ENCODE measurements around the gene FSTL4.
"Not testable (repeated sequence)": the region's sequence is repeated elsewhere in the genome, so short reads cannot be mapped to it uniquely, and the experiment has no call there.

The FSTL4 gene

DNA sequence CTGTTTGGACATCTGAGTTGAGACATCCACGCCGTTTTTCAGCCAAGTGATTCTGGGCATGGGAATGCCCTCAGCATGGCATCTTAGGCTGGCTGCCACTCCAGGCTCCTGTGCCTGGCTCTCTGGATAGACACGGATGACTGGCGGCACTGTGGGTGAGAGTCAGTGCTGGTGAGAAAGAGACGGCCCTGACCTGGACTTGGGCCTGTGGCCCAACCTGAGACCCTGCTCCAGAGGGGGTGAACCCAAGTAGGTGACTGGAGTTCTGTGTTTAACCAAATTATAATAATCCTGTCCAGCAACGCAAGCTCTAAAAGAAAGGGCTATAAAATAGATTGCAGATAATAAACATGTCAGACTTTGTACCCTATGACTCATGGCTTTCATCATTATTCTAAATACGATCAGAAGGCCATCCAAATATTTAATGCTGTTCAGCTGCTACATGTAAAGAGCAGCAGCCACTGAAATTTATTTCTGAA lies 386.6 kb downstream of the FSTL4 start:
- no peaks in the 10 kb centered on the region for H3K36me3 Mint-ChIP-seq (ENCODE audit: low read depth)
- H3K9me3 Mint-ChIP-seq = no peaks in the 10 kb centered on the region
- no peaks in the 10 kb centered on the region for H3K4me1 Mint-ChIP-seq (ENCODE audit: low read depth)
- no peak overlapping the region for H3K4me3 Mint-ChIP-seq
- H3K27me3 Mint-ChIP-seq = no peaks in the 10 kb centered on the region
- DNase-seq = no peak
- no peak overlapping the region for H3K27ac Mint-ChIP-seq

DNA sequence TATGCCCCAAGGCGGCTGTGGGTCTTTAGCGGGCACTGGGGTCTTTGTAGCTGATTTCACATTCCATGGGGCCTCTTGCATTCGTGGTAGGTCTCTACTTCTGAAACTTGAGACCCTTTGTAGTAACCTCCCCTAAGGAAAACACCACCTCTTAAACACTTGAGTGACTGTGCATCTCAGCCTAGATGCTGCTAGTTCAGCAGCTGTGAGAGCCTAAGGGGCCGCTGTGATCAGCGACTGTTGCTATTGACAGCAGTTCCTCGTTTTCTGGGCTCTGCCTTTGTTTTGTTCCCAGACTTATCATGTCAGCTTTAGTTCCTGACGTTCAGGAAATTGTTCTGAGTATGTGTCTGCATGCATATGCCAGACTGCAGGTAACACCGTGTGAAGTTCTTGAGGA lies 389.4 kb downstream of the FSTL4 start:
- H3K9me3 Mint-ChIP-seq = no peaks in the 10 kb centered on the region
- no peaks in the 10 kb centered on the region for H3K27me3 Mint-ChIP-seq
- no peaks in the 10 kb centered on the region for H3K4me1 Mint-ChIP-seq (ENCODE audit: low read depth)
- no peak overlapping the region for H3K27ac Mint-ChIP-seq
- H3K4me3 Mint-ChIP-seq = no peak overlapping the region
- DNase-seq = no peak
- no peaks in the 10 kb centered on the region for H3K36me3 Mint-ChIP-seq (ENCODE audit: low read depth)

DNA sequence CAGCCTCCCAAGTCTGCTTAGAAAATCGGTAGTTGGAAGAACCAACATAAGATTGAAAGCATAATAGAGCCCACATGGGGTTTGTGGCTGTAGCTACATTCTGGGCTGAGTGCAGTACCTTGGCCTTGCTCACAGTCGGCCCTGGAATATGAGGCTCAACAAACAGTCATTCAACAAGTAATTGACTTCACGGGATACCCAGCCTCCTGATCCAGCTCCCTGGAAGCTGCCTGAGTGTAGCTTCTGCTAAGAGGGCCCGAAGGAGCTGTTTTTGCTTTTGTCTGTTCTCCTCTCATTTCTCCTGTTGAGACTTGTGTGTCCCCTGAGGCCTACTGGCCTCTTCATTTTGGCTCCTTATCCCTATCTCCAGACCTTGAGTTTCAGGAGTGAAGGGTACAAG lies 389.8 kb downstream of the FSTL4 start:
- Mint-ChIP-seq H3K36me3 (ENCODE audit: low read depth) (no peaks in the 10 kb centered on the region), H3K4me3 (no peak overlapping the region), H3K27ac (no peak overlapping the region), H3K4me1 (ENCODE audit: low read depth) (no peaks in the 10 kb centered on the region), H3K27me3 (no peaks in the 10 kb centered on the region), H3K9me3 (no peaks in the 10 kb centered on the region)
- DNase-seq = no peak

DNA sequence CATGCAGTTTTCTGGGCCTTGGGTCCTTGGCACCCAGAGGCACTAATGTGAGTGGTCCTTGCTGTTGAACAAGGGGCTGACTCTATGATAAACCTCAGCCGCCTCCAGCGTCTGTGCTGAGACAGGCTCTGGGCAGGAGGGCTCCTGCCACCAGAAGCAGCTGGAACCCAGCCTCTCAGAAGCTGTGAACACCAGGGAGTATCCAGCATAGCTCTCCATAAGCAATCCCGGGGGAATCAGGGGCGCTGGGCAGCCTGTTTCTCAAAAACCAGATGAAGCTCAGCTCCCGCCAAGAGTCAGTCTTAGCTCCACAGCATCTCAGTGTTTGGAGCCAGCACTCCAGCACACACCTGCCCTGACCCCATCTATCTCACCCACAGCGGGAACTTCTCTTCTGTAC lies 390.3 kb downstream of the FSTL4 start:
- DNase-seq = no peak
- no peak overlapping the region for H3K27ac Mint-ChIP-seq
- H3K4me1 Mint-ChIP-seq (ENCODE audit: low read depth) = no peaks in the 10 kb centered on the region
- no peaks in the 10 kb centered on the region for H3K9me3 Mint-ChIP-seq
- no peaks in the 10 kb centered on the region for H3K36me3 Mint-ChIP-seq (ENCODE audit: low read depth)
- H3K27me3 Mint-ChIP-seq = no peaks in the 10 kb centered on the region
- H3K4me3 Mint-ChIP-seq = no peak overlapping the region

DNA sequence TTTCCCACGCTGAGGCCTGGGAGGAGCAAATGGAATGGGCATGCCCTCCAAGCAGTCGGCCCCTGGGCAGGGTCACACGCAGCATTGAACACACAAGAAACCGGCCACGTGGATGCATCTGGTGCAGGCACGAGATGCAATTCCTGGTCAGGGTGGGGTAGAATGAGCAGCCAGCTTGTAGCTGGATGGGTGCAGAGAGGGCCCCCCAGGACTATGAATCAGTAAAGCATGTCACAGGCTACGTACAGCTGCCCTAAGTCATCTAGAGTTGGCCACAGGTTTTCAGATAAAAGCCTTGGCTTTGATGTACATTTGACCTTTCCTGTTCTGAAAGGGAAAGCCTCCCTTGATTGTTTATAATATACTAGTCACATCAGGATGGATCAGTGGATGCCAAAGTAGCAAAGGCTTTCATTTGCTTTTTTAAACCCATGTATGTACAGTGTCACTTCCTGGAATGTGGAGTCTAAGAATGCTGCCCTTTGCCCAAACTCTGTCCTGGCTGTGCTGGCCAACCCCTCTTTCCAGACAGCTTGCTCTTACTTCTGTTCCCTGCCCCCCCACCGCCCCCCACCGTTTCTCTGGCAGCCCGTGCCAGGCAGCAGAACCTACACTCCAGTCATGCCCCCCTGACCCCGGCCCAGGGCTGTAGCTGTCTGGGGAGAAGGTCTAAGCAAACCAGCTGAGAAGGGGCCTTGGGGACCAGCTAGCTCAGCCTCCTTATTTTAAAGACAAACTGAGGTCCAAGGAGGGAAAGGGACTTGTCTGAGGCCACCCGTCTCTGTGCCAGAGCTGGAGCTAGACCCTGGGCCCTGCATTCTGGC lies 391.3 kb downstream of the FSTL4 start:
- H3K4me3 Mint-ChIP-seq = no peak overlapping the region
- no peaks in the 10 kb centered on the region for H3K4me1 Mint-ChIP-seq (ENCODE audit: low read depth)
- H3K9me3 Mint-ChIP-seq = no peaks in the 10 kb centered on the region
- no peak for DNase-seq
- no peak overlapping the region for H3K27ac Mint-ChIP-seq
- no peaks in the 10 kb centered on the region for H3K36me3 Mint-ChIP-seq (ENCODE audit: low read depth)
- no peaks in the 10 kb centered on the region for H3K27me3 Mint-ChIP-seq

DNA sequence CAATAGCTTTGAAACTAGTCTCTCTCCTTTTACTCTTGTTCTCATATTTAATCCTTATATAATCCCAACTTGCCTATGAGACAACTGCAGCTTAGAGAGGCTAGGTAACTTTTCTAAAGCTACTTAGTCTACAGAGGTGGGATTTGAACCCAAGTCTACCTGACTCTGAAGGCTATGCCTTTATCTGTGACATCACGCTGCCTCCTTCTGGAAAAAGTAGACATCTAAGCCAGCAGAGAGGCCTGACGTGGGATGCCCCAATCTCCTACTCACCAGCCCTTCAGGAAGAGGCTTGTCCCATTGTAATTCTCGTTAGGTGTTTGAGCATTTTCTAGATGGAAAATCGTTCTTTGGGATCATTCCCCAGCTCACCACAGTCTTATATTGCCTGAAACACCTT lies 393.0 kb downstream of the FSTL4 start:
- no peaks in the 10 kb centered on the region for H3K27me3 Mint-ChIP-seq
- no peaks in the 10 kb centered on the region for H3K36me3 Mint-ChIP-seq (ENCODE audit: low read depth)
- no peak overlapping the region for H3K4me3 Mint-ChIP-seq
- H3K4me1 Mint-ChIP-seq (ENCODE audit: low read depth) = no peaks in the 10 kb centered on the region
- no peaks in the 10 kb centered on the region for H3K9me3 Mint-ChIP-seq
- no peak for DNase-seq
- H3K27ac Mint-ChIP-seq = no peak overlapping the region

DNA sequence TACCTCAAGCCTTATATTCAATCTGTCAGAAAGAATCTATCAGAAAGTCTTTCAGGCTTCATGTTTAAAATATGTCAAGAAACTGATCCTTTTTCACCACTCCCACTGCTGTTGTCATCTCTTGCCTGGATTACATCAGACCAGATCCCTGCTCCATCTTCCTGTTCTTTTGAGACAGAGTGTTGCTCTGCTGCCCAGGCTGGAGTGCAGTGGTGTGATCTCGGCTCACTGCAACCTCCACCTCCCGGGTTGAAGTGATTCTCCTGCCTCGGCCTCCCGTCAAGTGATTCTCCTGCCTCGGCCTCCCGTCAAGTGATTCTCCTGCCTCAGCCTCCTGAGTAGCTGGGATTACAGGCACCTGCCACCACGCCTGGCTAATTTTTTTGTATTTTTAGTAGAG lies 396.2 kb downstream of the FSTL4 start:
- not testable (repeated sequence) for DNase-seq; H3K27ac Mint-ChIP-seq; H3K4me1 Mint-ChIP-seq (ENCODE audit: low read depth); H3K4me3 Mint-ChIP-seq; H3K27me3 Mint-ChIP-seq; H3K36me3 Mint-ChIP-seq (ENCODE audit: low read depth); H3K9me3 Mint-ChIP-seq

DNA sequence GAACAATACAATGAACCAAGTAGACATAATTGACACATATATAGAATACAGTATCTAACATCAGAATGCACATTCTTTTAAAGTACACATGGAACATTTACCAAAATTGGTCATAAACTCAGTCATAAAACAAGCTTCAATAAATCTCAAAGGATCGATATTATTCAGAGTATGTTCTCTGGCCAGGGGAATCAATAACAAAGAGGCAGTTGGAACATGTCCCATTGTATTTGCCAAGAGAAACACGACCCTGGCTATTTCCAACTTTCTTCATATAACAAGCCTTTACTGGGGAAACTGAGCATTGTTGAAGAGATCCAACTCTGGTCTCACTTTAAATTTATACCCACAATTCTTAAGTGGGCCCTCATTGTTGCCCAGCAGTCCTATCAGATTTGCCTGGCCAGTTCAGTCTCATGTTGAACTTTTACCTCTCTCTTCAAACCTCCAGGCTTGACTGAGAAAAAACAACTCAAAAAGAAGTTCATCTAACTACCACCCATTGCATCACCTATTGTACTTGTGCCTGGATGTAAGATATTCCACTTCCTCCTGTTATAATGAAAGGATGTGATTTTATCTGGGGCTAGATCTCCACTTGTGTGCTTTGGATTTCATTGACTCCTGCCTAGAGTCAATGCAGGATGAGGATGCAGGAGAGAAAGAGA lies 398.1 kb downstream of the FSTL4 start:
- H3K27me3 Mint-ChIP-seq = no peaks in the 10 kb centered on the region
- no peaks in the 10 kb centered on the region for H3K4me1 Mint-ChIP-seq (ENCODE audit: low read depth)
- H3K4me3 Mint-ChIP-seq = no peak overlapping the region
- no peaks in the 10 kb centered on the region for H3K36me3 Mint-ChIP-seq (ENCODE audit: low read depth)
- H3K27ac Mint-ChIP-seq = no peak overlapping the region
- no peaks in the 10 kb centered on the region for H3K9me3 Mint-ChIP-seq
- DNase-seq = no peak

DNA sequence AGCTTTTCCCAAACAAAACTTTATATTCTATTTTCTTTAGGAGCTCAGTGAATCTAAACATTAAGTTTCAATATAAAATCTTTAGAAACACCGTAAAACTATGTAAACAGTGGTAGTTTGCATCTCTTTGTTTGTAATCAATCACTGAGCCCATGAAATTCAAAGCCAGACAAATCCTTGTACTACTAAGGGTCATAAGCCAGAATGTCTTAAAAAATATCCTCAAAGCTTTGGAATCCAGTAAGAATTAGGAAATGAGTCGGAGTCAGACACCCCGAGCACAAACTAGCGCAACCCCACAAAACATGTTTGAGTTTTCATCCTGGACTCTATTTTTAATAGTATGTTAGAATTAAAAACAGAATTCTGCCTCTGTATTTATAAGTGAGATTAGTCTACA lies 406.7 kb downstream of the FSTL4 start:
- H3K27ac Mint-ChIP-seq = no peak overlapping the region
- DNase-seq = no peak
- H3K27me3 Mint-ChIP-seq = no peaks in the 10 kb centered on the region
- no peaks in the 10 kb centered on the region for H3K4me1 Mint-ChIP-seq (ENCODE audit: low read depth)
- no peaks in the 10 kb centered on the region for H3K9me3 Mint-ChIP-seq
- no peak overlapping the region for H3K4me3 Mint-ChIP-seq
- H3K36me3 Mint-ChIP-seq (ENCODE audit: low read depth) = no peaks in the 10 kb centered on the region

DNA sequence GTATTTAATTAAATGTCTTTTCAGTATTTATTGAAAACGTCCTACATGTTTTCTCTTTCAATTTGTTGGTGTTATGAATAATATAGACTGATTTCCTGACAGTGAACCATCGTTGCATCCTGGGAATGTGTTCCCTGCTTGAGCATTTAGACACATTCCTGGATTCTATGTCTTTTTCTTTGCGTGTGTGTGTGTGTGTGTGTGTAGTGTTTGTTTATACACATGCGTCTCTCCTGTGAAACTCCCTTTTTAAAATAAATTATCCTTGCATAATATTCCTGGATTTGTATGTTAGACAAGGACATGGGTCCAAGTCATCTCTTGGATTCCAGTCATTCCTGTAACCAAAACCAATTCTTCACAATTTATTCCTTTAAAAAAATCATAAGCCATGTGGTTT lies 407.1 kb downstream of the FSTL4 start:
- Mint-ChIP-seq H3K36me3 (ENCODE audit: low read depth) (no peaks in the 10 kb centered on the region), H3K27me3 (no peaks in the 10 kb centered on the region), H3K4me3 (no peak overlapping the region), H3K9me3 (no peaks in the 10 kb centered on the region), H3K4me1 (ENCODE audit: low read depth) (no peaks in the 10 kb centered on the region), H3K27ac (no peak overlapping the region)
- DNase-seq = no peak

DNA sequence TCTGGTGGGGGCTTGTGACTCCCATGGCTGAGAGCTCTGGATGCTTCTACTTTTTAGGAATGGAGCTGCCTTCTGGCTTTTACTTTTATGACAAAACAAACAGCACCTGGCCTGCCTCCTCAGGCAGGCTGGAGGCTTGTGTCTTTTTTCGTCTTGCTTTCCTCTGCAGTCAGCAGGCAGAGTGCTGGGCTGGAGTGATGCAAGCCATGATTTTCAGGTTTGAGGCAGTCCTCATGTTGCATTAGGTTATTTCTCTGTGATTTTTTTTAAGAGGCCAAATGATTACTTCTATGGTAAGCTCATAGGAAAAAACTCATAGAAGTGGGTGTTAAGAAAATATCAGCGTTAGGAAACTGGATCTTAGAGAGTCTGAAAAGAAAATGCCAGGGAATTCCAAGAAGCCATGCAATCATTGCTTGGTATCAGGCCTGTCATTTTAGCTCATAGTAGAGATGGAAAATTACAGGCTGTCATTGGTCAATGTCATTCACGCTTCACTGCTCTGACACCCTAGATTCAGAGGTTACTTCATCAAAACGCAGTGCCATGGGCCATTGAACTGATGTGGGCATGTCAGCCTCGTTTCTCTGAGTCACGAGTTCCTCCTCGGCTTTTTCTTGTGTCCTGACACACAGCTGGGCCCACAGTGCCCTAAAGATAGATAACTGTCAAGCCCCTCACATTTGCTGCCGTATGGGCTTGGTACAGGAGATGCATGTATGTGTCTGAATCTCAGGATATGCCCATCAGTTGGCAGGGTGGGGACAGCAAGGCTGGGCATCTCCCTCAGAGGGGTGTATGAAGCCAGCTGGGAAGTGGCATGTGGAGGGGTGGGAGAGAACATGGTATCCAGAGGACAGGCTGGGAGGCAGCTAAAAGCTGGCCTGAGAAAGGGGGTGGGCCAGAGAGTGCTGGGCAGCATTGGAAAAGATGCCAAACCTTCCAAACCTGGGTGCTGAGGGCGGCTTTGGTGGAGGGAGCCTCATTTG lies 408.7 kb downstream of the FSTL4 start:
- DNase-seq = no peak
- H3K4me1 Mint-ChIP-seq (ENCODE audit: low read depth) = no peaks in the 10 kb centered on the region
- no peak overlapping the region for H3K4me3 Mint-ChIP-seq

DNA sequence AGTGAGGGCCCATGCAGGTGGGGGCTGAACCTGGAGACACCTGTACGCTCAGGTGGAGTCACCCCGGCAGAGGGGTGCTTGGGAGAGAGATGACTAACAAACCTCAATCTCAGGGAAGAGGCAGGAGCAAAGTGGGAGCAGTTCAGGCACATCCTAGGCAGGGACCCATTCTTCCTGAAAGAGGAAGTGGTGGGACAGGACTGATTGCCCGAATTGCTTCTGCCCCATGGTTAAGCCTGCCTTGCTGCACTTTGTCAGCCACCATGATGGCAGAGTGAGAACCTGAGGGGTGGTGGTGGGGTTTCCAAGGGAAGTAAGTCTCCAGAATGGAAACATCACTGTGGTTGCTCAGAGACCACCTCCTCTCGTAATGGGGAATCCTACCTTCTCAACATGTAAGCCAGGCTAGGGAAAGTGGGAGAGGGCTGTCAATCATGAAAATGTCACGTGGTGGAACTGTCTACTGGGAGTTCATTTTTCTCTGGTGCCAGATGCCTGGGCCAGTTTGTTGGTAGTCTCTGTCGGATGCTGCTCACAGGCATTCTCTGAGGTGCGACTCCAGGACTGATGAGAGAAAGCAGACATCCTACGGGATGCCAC lies 410.2 kb downstream of the FSTL4 start:
- H3K4me1 Mint-ChIP-seq (ENCODE audit: low read depth) = no peaks in the 10 kb centered on the region
- H3K4me3 Mint-ChIP-seq = no peak overlapping the region
- H3K27me3 Mint-ChIP-seq = no peaks in the 10 kb centered on the region
- H3K36me3 Mint-ChIP-seq (ENCODE audit: low read depth) = no peaks in the 10 kb centered on the region
- no peaks in the 10 kb centered on the region for H3K9me3 Mint-ChIP-seq
- no peak overlapping the region for H3K27ac Mint-ChIP-seq
- no peak for DNase-seq

More for the DNA sequence above, 408.7 kb downstream of the FSTL4 start:
- H3K27me3 Mint-ChIP-seq = no peaks in the 10 kb centered on the region
- H3K27ac Mint-ChIP-seq = no peak overlapping the region
- H3K9me3 Mint-ChIP-seq = no peaks in the 10 kb centered on the region
- H3K36me3 Mint-ChIP-seq (ENCODE audit: low read depth) = no peaks in the 10 kb centered on the region

DNA sequence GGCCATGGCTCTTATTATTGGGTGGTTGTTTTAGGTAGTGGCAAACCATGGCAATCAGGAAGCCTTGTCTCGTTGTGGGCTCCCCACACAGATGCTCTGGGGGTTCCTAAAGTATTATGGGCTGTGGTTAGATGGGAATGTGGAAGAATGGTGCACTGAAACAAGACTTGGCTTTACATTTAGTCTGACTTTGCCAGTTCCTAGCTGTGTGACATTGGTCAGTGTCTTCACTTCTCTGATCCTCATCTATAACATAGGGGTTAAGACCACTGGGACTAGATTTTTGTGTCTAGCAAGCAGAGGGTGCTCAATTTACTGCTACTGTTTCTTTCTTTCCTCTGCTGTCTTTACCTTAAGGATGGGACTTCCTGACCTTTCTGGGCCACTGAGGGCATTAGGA lies 411.0 kb downstream of the FSTL4 start:
- DNase-seq = no peak
- no peaks in the 10 kb centered on the region for H3K9me3 Mint-ChIP-seq
- no peak overlapping the region for H3K27ac Mint-ChIP-seq
- H3K4me3 Mint-ChIP-seq = no peak overlapping the region
- no peaks in the 10 kb centered on the region for H3K27me3 Mint-ChIP-seq
- H3K36me3 Mint-ChIP-seq (ENCODE audit: low read depth) = no peaks in the 10 kb centered on the region
- no peaks in the 10 kb centered on the region for H3K4me1 Mint-ChIP-seq (ENCODE audit: low read depth)

DNA sequence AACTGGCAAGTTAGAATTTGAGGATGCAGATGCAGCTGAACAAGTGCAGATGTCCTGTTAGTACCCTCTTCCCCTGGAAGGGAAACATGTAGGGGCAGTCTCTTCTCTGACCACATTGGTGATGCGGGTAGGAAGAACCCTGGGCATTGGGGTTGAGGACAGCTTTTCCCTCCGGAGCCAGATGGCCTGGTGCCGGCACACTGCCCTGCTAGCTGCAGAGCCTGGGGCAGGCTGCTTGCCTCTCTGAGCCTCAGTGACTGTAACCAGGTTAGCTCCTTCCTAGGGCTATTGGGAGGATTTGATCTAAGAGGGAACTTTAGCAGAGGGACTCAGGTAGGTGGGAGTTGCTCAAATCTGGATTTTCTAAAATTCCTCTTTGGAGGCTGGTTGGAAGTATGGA lies 412.1 kb downstream of the FSTL4 start:
- no peak overlapping the region for H3K27ac Mint-ChIP-seq
- no peaks in the 10 kb centered on the region for H3K4me1 Mint-ChIP-seq (ENCODE audit: low read depth)
- no peak overlapping the region for H3K4me3 Mint-ChIP-seq
- H3K36me3 Mint-ChIP-seq (ENCODE audit: low read depth) = no peaks in the 10 kb centered on the region
- H3K27me3 Mint-ChIP-seq = no peaks in the 10 kb centered on the region
- no peaks in the 10 kb centered on the region for H3K9me3 Mint-ChIP-seq
- DNase-seq = no peak

Data from activated T-cell treated with anti-CD3 and anti-CD28 coated beads, Interleukin-2, amount 50 U/mL, for 24 hours (primary cell).